K562 (cell line): ENCODE data around the gene TTC13. TPM values are rescaled to one million over a fixed set of nuclear protein-coding genes. Genes with fewer than 3 reads are reported as not detected.
A peak's percentile ranks its signal among the peaks of the same experiment; 100 is the strongest.

ENCODE experiments used
- SMAD4 ChIP-seq: fragments of 250-450 bp; sonication (Bioruptor Pico); conservative IDR thresholded peaks from 2 replicates; pipeline ENCODE4 v1.8.0; 2021; ENCODE audit warnings: inconsistent platforms, mild to moderate bottlenecking, moderate library complexity
- ZNF830 ChIP-seq: fragments of 250-450 bp; sonication (Bioruptor Pico); IDR thresholded peaks from 2 replicates; pipeline ENCODE4 v1.5.0; 2021; ENCODE audit warnings: mild to moderate bottlenecking
- polyA plus RNA-seq, 8 experiments: library from polyadenylated mRNA; depleted of rRNA in 4 of 8; stranded (reverse) in 5 of 8; unstranded in 3 of 8; fragments of >200 nt; fragmentation: Nextera tagmentation in 2 of 8; fragmentation: Illumina TruSeq in 1 of 8; extraction: Ambion mirVana in 2 of 8; extraction: Trizol in 1 of 8; gene quantifications; 2 replicates each; pipeline versions ENCODE4 v1.2.1 to v1.2.3, GENCODE V29; 2011 to 2014; ENCODE audit warnings: inconsistent platforms in 1 of 8, missing spikeins in 1 of 8
- total RNA-seq, 7 experiments: library from RNA; depleted of rRNA in 6 of 7; stranded (reverse); fragments of >200 nt in 6 of 7; fragmentation: Illumina TruSeq in 2 of 7; extraction: Trizol in 2 of 7; gene quantifications; 2 replicates each; pipeline versions ENCODE4 v1.2.1 to v1.2.3, GENCODE V29; 2011 to 2021; ENCODE audit warnings: low replicate concordance in 1 of 7
- TF ChIP-seq, protein P1 (sequence below): fragments of 450-650 bp; IDR thresholded peaks from 2 replicates; pipeline ENCODE4 v1.6.1; 2017; ENCODE audit warnings: antibody characterized with exemption, mild to moderate bottlenecking
- TF ChIP-seq, protein P2 (sequence below), 2 experiments: fragments of 250-450 bp in 1 of 2; fragments of 450-650 bp in 1 of 2; sonication (Bioruptor Pico) in 1 of 2; IDR thresholded peaks; 2 replicates each; pipeline versions ENCODE4 v1.6.1 to v1.8.0; 2016 to 2021; ENCODE audit warnings: mild to moderate bottlenecking in 2 of 2, moderate library complexity in 2 of 2, missing compliant biosample characterization in 1 of 2, missing genetic modification characterization in 1 of 2

TTC13 gene
- total and polyA plus RNA-seq, 9 of the 15 experiments (the other 6 are each of a cell fraction or from before 2014, with no cell fraction given), result 1.7 to 13.8 (median 9.6) TPM

DNA sequence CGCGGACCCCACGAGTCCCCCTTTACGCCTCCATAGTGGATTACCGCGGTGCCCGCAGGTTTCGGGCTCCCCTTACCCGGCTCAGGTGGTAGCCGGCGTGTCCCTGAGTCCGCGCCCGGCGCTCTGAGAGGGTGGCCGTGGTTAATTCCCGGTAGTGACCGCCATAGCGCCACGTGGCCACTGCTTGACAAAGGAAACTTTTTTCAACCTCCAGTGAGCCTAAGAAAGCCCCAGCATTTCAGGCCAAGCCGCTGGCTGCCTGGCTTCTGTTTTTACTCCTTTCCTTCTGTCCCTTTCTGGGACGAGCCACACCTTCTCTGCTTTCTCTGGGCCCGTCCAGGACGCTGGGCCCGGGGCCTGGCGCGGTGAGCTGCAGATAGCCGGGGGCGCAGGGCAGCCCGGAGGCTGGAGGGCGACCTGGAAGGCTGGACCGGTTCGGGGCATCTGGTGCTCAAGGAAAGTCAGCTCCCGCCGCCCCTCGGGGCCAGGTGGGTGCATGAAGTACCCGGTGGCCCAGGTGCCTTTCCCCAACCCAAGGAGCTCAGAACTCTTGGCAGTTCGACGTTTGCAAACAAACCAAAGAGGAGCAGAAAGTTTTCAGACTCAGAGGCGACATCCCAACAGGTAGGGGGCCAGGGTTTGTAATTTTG, 109.8 kb downstream of the TTC13 start (continued):
- TF ChIP-seq, protein P1, sequence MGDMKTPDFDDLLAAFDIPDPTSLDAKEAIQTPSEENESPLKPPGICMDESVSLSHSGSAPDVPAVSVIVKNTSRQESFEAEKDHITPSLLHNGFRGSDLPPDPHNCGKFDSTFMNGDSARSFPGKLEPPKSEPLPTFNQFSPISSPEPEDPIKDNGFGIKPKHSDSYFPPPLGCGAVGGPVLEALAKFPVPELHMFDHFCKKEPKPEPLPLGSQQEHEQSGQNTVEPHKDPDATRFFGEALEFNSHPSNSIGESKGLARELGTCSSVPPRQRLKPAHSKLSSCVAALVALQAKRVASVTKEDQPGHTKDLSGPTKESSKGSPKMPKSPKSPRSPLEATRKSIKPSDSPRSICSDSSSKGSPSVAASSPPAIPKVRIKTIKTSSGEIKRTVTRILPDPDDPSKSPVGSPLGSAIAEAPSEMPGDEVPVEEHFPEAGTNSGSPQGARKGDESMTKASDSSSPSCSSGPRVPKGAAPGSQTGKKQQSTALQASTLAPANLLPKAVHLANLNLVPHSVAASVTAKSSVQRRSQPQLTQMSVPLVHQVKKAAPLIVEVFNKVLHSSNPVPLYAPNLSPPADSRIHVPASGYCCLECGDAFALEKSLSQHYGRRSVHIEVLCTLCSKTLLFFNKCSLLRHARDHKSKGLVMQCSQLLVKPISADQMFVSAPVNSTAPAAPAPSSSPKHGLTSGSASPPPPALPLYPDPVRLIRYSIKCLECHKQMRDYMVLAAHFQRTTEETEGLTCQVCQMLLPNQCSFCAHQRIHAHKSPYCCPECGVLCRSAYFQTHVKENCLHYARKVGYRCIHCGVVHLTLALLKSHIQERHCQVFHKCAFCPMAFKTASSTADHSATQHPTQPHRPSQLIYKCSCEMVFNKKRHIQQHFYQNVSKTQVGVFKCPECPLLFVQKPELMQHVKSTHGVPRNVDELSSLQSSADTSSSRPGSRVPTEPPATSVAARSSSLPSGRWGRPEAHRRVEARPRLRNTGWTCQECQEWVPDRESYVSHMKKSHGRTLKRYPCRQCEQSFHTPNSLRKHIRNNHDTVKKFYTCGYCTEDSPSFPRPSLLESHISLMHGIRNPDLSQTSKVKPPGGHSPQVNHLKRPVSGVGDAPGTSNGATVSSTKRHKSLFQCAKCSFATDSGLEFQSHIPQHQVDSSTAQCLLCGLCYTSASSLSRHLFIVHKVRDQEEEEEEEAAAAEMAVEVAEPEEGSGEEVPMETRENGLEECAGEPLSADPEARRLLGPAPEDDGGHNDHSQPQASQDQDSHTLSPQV, result peak; percentile 51; the same call in 1 of the 2 replicates
- no peak for TF ChIP-seq SMAD4 (CRISPR knock-in tag)
- TF ChIP-seq, protein P2, sequence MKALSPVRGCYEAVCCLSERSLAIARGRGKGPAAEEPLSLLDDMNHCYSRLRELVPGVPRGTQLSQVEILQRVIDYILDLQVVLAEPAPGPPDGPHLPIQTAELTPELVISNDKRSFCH (CRISPR knock-in tag; IDR thresholded peaks at IDR 0.05), result no peak
- TF ChIP-seq, protein P2 (tag; IDR thresholded peaks at IDR 0.05), result peak; percentile 56; the same call in 1 of the 2 replicates
- TF ChIP-seq ZNF830 (CRISPR knock-in tag), result no peak
- TF ChIP-seq, all 486 proteins: peak for 29
